Stimulated activated CD4-positive, alpha-beta T cell treated with anti-CD3 and anti-CD28 coated beads, Interleukin-2, amount 100 ng/mL, for 4 hours (primary cell): Measurements from ENCODE around the gene FAM118B.
A peak's percentile ranks its signal among the peaks of the same experiment; 100 is the strongest.

Experiments
- DNase-seq: peaks from one replicate; pipeline ENCODE4 v3.0.0-alpha.2; 2020; ENCODE audit warnings: low read depth

Gene FAM118B

GRCh38 chr11:126211236-126212088 is at the start of gene FAM118B, which contains the start of gene RPUSD4:
Gene FAM118B, plus strand, starts transcription at chr11:126211782. Its CDS starts 23,220 bp downstream, at chr11:126235002.
Gene RPUSD4, minus strand, starts transcription at chr11:126211650. Its CDS starts 12 bp downstream, at chr11:126211638.
- DNase-seq = peak; percentile 98

GRCh38 chr11:126162306-126163030 is 49.1 kb upstream of the FAM118B start:
- DNase-seq = no peak

- no peak for DNase-seq
These were observed 48.4 kb upstream of the FAM118B start for GRCh38 chr11:126163074-126163700.

GRCh38 chr11:126163779-126164178 is 47.8 kb upstream of the FAM118B start:
- no peak for DNase-seq

- DNase-seq = no peak
These were observed 46.8 kb upstream of the FAM118B start for GRCh38 chr11:126164781-126165180.

GRCh38 chr11:126165311-126165720 is 46.3 kb upstream of the FAM118B start:
- no peak for DNase-seq

GRCh38 chr11:126165757-126166156 is 45.8 kb upstream of the FAM118B start:
- DNase-seq = no peak

- no peak for DNase-seq
These were observed 45.2 kb upstream of the FAM118B start for GRCh38 chr11:126166413-126166812.

GRCh38 chr11:126167488-126167887 is 44.1 kb upstream of the FAM118B start:
- no peak for DNase-seq

- no peak for DNase-seq
These were observed 42.3 kb upstream of the FAM118B start for GRCh38 chr11:126169291-126169690.

- DNase-seq = no peak
These were observed 39.0 kb upstream of the FAM118B start for GRCh38 chr11:126172596-126173038.

- DNase-seq = no peak
These were observed 38.3 kb upstream of the FAM118B start for GRCh38 chr11:126173257-126173656.

GRCh38 chr11:126174816-126175215 is 36.8 kb upstream of the FAM118B start:
- DNase-seq = no peak

- no peak for DNase-seq
These were observed 36.2 kb upstream of the FAM118B start for GRCh38 chr11:126175393-126175792.

- DNase-seq = no peak
These were observed 34.6 kb upstream of the FAM118B start for GRCh38 chr11:126176853-126177470.

- no peak for DNase-seq
These were observed 29.4 kb upstream of the FAM118B start for GRCh38 chr11:126181939-126182730.

- no peak for DNase-seq
These were observed 28.7 kb upstream of the FAM118B start for GRCh38 chr11:126182787-126183445.

GRCh38 chr11:126185259-126186024 is 26.1 kb upstream of the FAM118B start:
- DNase-seq = no peak

- no peak for DNase-seq
These were observed 25.4 kb upstream of the FAM118B start for GRCh38 chr11:126186025-126186698.
